Astrocyte of the cerebellum (primary cell): ENCODE measurements around the gene ACTR8.

Experiments
- DNase-seq: peaks from one replicate; pipeline ENCODE4 v3.0.0-alpha.2; 2011; ENCODE audit warnings: low read depth
- H3K4me3 ChIP-seq: 2 replicates; pipeline ENCODE4 v1.5.1; 2011; ENCODE audit warnings: mild to moderate bottlenecking, low read depth, low read length, moderate library complexity
- in situ Hi-C: cut with HindIII; loops from 2 replicates; pipeline ENCODE4 v1.10.0; 2017; ENCODE audit warnings: low sequenced_read_pairs
- TF ChIP-seq, protein P1 (sequence below): IDR thresholded peaks from 2 replicates; pipeline ENCODE4 v1.5.1; 2012; ENCODE audit warnings: low read length, low read depth, moderate library complexity, mild to moderate bottlenecking; ENCODE audit errors: missing control alignments

ACTR8 gene

DNA sequence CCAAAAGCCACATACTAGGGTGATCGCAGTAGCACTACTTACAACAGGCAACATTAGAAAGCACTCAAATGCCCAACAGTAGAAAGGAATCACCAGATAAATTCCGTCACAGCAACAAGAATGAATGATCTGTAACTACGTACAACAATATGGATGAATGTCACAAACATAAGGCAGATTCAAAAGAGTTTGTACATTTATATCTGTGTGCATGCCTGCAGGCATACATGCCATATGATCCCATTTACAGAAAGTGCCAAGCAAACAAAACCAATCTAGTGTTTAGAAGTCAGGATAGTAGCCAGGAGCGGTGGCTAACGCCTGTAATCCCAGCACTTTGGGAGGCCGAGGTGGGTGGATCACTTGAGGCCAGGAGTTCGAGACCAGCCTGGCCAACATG lies 32.0 kb downstream of the ACTR8 start:
- in situ Hi-C loops = no loop called here
- no peak for DNase-seq
- H3K4me3 ChIP-seq = no peak overlapping the region
- TF ChIP-seq, protein P1, sequence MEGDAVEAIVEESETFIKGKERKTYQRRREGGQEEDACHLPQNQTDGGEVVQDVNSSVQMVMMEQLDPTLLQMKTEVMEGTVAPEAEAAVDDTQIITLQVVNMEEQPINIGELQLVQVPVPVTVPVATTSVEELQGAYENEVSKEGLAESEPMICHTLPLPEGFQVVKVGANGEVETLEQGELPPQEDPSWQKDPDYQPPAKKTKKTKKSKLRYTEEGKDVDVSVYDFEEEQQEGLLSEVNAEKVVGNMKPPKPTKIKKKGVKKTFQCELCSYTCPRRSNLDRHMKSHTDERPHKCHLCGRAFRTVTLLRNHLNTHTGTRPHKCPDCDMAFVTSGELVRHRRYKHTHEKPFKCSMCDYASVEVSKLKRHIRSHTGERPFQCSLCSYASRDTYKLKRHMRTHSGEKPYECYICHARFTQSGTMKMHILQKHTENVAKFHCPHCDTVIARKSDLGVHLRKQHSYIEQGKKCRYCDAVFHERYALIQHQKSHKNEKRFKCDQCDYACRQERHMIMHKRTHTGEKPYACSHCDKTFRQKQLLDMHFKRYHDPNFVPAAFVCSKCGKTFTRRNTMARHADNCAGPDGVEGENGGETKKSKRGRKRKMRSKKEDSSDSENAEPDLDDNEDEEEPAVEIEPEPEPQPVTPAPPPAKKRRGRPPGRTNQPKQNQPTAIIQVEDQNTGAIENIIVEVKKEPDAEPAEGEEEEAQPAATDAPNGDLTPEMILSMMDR = no peak

DNA sequence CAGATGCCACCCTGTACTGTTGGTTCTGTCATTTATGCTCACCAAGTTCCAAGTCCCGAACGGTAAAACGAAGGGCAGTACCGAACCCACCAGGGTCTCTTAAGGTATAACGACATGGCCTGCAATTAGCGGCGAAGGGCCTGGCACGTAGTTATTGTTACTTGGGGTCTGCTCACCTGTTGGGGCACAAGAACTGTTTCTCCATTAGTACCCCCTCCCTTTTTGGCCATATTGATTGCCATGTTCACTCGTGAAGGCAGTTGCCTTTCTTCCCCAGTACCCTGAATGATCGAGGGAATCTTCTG lies 35.1 kb downstream of the ACTR8 start:
- H3K4me3 ChIP-seq = peak overlapping the region; percentile 52
- TF ChIP-seq, protein P1 = no peak
- DNase-seq = no peak
- in situ Hi-C loops = no loop called here

DNA sequence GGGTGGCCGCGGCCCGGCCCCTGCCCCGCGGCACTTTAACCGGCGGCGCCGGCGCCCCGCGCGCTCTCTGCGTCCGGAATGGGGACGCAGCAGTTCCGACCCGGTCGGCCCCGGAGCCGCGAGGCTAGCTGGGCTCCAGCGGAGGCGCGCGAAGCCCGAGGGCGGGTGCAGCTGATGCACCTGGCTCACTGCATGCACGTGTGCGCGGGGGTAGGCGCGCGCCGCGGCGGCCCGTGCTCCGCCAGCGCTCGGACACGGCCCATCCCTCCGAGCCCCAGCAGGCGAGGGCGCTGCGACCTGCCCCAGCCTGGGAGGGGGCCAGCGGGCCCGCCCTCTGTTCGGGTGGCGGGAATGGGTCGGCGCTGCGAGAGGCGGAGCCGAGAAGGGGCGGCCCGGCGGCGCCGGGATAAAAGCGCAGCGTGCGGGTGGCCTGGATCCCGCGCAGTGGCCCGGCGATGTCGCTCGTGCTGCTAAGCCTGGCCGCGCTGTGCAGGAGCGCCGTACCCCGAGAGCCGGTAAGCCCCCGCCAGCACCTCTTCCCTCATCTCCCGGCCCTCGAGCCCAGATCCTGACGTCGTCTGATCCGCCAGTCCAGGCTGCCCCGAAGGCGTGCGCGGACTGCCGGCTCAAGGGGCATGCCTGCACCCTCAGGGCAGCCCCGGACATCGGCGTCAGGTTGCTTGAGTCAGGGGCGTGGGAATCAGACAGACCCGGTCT lies 35.7 kb downstream of the ACTR8 start, which contains the start of the genes CHDH and IL17RB:
Gene CHDH (minus strand): TSS at position 286 of the 717 bp plus-strand sequence. CDS start 22,411 bp downstream, outside the sequence.
Gene IL17RB (plus strand): TSS at position 435 of the 717 bp plus-strand sequence. CDS start 21 bp downstream, at position 456.
- TF ChIP-seq, protein P1 = no peak
- in situ Hi-C loops = no loop called here
- peak within 1 kb of the TSS; percentile 52 for H3K4me3 ChIP-seq
- no peak for DNase-seq

DNA sequence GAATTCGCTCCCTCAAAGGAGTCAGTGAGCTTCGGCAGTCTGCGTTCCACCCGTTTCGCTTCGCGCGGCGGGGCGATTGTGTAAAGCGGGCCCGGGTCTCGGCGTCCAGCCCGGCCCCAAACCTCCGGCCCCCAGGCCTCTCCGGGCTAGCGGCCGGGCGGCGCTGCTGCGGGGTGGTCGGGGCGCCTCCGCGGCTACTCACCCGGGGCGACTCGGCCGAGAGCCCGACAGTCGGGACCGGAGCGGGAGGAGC lies 36.1 kb downstream of the ACTR8 start:
- DNase-seq = no peak
- TF ChIP-seq, protein P1 = no peak
- H3K4me3 ChIP-seq = peak overlapping the region; percentile 52
- in situ Hi-C loops = no loop called here

DNA sequence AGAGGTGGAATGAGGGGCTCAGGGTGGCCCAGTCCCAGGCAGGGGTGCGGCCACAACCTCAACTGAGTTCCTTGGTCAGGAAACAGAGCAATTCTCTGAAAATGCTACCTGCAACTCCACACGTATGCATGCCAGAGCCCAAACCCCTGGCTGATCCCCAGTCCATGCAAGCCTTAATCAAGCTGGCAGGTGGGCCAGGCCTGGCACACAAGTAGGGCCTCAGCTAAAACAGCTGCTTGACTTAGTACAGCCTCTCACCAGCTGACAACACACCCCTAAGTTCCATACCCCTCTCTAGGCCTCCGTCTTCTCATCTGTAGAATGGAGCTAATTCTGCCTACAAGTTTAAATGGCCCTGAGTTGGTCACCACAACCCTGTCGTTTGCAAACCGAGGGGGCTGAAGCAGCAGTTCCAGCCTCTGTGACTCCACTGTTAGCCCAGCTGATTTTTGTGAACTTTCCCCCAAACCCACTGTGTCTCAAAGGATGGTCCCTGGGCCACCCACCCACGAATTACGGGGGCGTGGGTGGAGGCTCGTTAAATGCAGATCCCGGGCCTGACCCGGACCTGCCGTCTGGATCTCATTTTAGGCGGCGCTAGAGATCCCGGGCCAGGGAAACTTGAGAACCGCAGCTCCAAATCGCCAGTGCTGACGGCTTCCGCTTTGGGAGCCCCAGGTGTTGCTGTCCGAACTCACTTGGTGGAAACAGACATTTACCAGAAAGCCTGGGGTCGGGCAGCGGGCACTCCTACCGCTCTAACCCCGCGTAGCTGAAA lies 36.7 kb downstream of the ACTR8 start:
- peak overlapping the region; percentile 52 for H3K4me3 ChIP-seq
- TF ChIP-seq, protein P1 = peak; percentile 54
- peak; percentile 11 for DNase-seq
- in situ Hi-C loops = no loop called here

DNA sequence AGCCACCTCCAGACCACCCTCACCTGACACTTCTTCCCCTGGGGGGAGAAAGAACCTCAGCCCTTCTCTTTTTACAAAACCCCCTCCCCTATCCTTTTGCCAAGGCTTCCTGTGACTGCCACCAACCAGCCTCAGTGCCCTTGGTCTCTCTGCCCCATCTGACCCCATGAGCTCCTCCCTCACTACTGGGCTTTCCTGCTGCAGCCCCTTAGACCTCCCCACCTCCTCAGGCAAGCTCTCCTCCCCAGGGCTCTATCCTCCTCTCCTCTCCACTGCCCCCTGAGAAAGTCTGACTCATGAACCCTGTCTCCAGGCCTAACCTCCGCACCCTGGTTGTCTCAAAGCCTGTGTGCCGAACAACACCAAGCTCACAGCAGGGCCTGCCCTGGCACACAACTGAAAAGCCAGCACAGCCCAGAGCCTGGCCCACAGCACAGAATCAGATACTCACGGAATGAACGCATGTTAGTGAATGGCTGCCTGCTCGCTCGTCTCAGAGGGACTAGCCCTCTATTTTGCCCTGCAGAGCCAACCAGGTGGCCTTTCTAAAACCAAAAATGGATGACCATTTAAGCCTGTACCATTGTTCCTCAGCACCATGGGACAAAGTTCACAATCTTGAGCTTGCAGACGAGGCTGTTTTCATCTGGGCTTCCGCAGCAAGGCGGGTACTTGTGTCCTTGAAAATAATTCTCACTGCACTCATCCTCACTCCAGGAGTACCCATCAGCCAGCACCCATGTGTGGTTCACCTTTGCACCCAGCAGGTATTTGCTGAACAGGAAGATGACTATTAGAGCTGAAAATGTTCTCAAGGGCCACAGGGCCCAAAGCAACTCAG lies 37.5 kb downstream of the ACTR8 start:
- TF ChIP-seq, protein P1 = no peak
- no peak for DNase-seq
- in situ Hi-C loops = no loop called here
- no peak overlapping the region for H3K4me3 ChIP-seq
